PC-9 (cell line): ENCODE measurements around the gene TANC1. TPM values are rescaled to one million over a fixed set of nuclear protein-coding genes. Genes with fewer than 3 reads are reported as not detected.

ENCODE experiments used
- BruUV-seq: library from RNA; stranded (reverse); fragments of 400-500 nt; replicated peaks from 2 replicates; lab custom pipeline; 2021; lab: Mats Ljungman, UMichigan
- CTCF ChIA-PET: fragments of 300-600 bp; sonication (Branson Sonifier 250); formaldehyde crosslinking; loops from one replicate; lab custom pipeline; 2022; ENCODE audit warnings: antibody characterized with exemption; lab: Charles Lee
- POLR2A ChIA-PET: fragments of 300-600 bp; sonication (Branson Sonifier 250); formaldehyde crosslinking; loops from one replicate; lab custom pipeline; 2022; ENCODE audit warnings: antibody characterized with exemption; ENCODE audit not compliant: unreplicated experiment; lab: Charles Lee
- DNase-seq, 2 experiments: peaks; one replicate each; pipeline versions ENCODE4 v3.0.0 to v3.0.0-alpha.2; 2015 to 2022; ENCODE audit warnings: mixed read lengths in 1 of 2
- H2AFZ ChIP-seq: fragments of 200-600 bp; sonication (generic); 2 replicates; pipeline ENCODE4 v1.8.1; 2017; ENCODE audit warnings: antibody characterized with exemption
- H3F3A ChIP-seq: fragments of 200-600 bp; sonication (generic); 2 replicates; pipeline ENCODE4 v1.8.1; 2017; ENCODE audit warnings: antibody characterized with exemption, mild to moderate bottlenecking, low read depth; ENCODE audit not compliant: insufficient read depth
- H3K27ac ChIP-seq: fragments of 200-600 bp; sonication (generic); 2 replicates; pipeline ENCODE4 v1.6.1; 2016; ENCODE audit warnings: mixed run types
- H3K27me3 ChIP-seq: fragments of 200-600 bp; sonication (generic); 2 replicates; pipeline ENCODE4 v1.6.1; 2016; ENCODE audit warnings: low read depth, mixed run types; ENCODE audit not compliant: insufficient read depth
- H3K36me3 ChIP-seq: fragments of 200-600 bp; sonication (generic); 2 replicates; pipeline ENCODE4 v1.6.1; 2016; ENCODE audit warnings: low read depth, mixed run types
- H3K4me1 ChIP-seq: fragments of 200-600 bp; sonication (generic); replicated peaks from 2 replicates; pipeline ENCODE4 v1.6.1; 2016; ENCODE audit warnings: mixed run types; ENCODE audit not compliant: insufficient read depth
- H3K4me2 ChIP-seq: fragments of 200-600 bp; sonication (generic); 2 replicates; pipeline ENCODE4 v1.6.1; 2017; ENCODE audit warnings: mixed run types
- H3K4me3 ChIP-seq: fragments of 200-600 bp; sonication (generic); 2 replicates; pipeline ENCODE4 v1.6.1; 2016; ENCODE audit warnings: mixed run types
- H3K79me2 ChIP-seq: fragments of 200-600 bp; sonication (generic); 2 replicates; pipeline ENCODE4 v1.6.1; 2017; ENCODE audit warnings: low read depth, mixed run types
- H3K9me2 ChIP-seq: fragments of 200-600 bp; sonication (generic); 2 replicates; pipeline ENCODE4 v1.8.1; 2017; ENCODE audit warnings: mild to moderate bottlenecking; ENCODE audit not compliant: insufficient read depth
- H3K9me3 ChIP-seq: fragments of 200-600 bp; sonication (generic); 2 replicates; pipeline ENCODE4 v1.8.1; 2016; ENCODE audit warnings: low read depth; ENCODE audit not compliant: insufficient read depth
- H4K20me1 ChIP-seq: fragments of 200-600 bp; sonication (generic); 2 replicates; pipeline ENCODE4 v1.8.1; 2017; ENCODE audit not compliant: insufficient read depth
- EZH2 ChIP-seq: fragments of 200-600 bp; sonication (generic); IDR thresholded peaks from 2 replicates; pipeline ENCODE4 v1.8.0; 2017; ENCODE audit warnings: antibody characterized with exemption, low read depth
- intact Hi-C: fragments of 100-400 bp; cut with micrococcal nuclease; formaldehyde crosslinking; loops from one replicate; pipeline ENCODE4 v1.10.0; 2022; ENCODE audit not compliant: unreplicated experiment
- total RNA-seq: library from RNA; stranded (reverse); gene quantifications from 2 replicates; pipeline ENCODE4 v1.2.3, GENCODE V29; 2021
- TF ChIP-seq, protein P1 (sequence below): fragments of 200-600 bp; sonication (generic); conservative IDR thresholded peaks from 2 replicates; pipeline ENCODE4 v1.6.1; 2017; ENCODE audit warnings: mixed run types, antibody characterized with exemption, mild to moderate bottlenecking, moderate library complexity

Gene TANC1
- total RNA-seq, 1 experiment from 2014 or later: 26.0 TPM

DNA sequence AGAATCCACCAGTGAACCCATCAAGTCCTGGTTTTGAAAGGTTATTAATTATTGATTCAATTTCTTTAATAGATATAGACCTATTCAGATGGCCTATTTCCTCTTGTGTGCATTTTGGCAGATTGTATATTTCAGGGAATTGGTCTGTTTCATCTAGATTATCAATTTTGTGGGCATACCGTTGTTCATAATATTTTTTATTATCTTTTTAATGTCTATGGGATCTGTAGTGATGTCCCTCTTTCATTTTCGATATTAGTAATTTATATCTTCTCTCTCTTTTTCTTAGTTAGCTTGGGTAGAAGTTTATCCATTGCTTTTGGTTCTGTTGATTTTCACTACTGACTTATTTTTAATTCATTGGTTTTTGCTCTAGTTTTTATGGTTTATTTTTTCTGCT lies 39.9 kb upstream of the TANC1 start:
- intact Hi-C loops: no loop called here
- CTCF ChIA-PET: no interaction called here
- no peaks in the 10 kb centered on the region for H3K79me2 ChIP-seq
- POLR2A ChIA-PET: no interaction called here
- H3F3A ChIP-seq: peaks cover 9% of the 10 kb centered on the region; the same call in 1 of the 2 replicates
- no peaks in the 10 kb centered on the region for H3K9me3 ChIP-seq
- H3K36me3 ChIP-seq: no peaks in the 10 kb centered on the region
- H3K27me3 ChIP-seq: no peaks in the 10 kb centered on the region
- H3K4me1 ChIP-seq: peaks cover 30% of the 10 kb centered on the region
- BruUV-seq: no TSS peak
- DNase-seq: no peak
- no peaks in the 10 kb centered on the region for H4K20me1 ChIP-seq
- no peak overlapping the region for H2AFZ ChIP-seq
- TF ChIP-seq EZH2: no peak
- TF ChIP-seq, protein P1, sequence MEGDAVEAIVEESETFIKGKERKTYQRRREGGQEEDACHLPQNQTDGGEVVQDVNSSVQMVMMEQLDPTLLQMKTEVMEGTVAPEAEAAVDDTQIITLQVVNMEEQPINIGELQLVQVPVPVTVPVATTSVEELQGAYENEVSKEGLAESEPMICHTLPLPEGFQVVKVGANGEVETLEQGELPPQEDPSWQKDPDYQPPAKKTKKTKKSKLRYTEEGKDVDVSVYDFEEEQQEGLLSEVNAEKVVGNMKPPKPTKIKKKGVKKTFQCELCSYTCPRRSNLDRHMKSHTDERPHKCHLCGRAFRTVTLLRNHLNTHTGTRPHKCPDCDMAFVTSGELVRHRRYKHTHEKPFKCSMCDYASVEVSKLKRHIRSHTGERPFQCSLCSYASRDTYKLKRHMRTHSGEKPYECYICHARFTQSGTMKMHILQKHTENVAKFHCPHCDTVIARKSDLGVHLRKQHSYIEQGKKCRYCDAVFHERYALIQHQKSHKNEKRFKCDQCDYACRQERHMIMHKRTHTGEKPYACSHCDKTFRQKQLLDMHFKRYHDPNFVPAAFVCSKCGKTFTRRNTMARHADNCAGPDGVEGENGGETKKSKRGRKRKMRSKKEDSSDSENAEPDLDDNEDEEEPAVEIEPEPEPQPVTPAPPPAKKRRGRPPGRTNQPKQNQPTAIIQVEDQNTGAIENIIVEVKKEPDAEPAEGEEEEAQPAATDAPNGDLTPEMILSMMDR: no peak
- H3K9me2 ChIP-seq: no peaks in the 10 kb centered on the region
- no peak overlapping the region for H3K4me2 ChIP-seq
- no peak overlapping the region for H3K4me3 ChIP-seq
- H3K27ac ChIP-seq: no peak overlapping the region

DNA sequence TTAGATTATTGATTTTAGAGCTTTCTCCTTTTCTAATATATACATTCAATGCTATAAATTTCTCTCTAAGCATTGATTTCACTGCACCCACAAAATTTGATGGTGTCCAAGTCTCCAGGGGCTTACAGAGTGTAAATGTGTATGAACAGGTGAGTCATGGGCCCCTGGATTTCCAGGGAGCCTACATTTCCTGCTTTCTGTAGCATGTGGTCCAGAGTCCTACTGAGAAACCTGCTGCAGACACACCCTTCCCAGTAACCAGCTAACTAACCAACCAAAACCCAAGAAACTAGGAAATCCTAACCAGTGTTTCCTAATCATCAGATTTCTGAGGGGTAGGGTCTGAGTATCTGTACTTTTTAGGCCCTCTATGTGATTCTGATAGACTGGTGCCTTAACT lies 39.5 kb upstream of the TANC1 start:
- H3K4me2 ChIP-seq: no peak overlapping the region
- H3K4me1 ChIP-seq: peaks cover 28% of the 10 kb centered on the region
- TF ChIP-seq, protein P1: no peak
- TF ChIP-seq EZH2: no peak
- H3K4me3 ChIP-seq: no peak overlapping the region
- no peaks in the 10 kb centered on the region for H3K27me3 ChIP-seq
- DNase-seq: peak in 1 of 2 experiments; percentile 36
- ChIA-PET CTCF (no interaction called here), POLR2A (interaction anchor here (0.6 kb wide), 1 partner anchor 263 kb away, joined by 3 read pairs; no protein-coding TSS in a partner anchor)
- no TSS peak for BruUV-seq
- H3K9me3 ChIP-seq: no peaks in the 10 kb centered on the region
- H3K36me3 ChIP-seq: no peaks in the 10 kb centered on the region
- H3K79me2 ChIP-seq: no peaks in the 10 kb centered on the region
- no peaks in the 10 kb centered on the region for H4K20me1 ChIP-seq
- intact Hi-C loops: no loop called here
- H3F3A ChIP-seq: peaks cover 9% of the 10 kb centered on the region; the same call in 1 of the 2 replicates
- H3K9me2 ChIP-seq: no peaks in the 10 kb centered on the region
- no peak overlapping the region for H2AFZ ChIP-seq
- no peak overlapping the region for H3K27ac ChIP-seq

DNA sequence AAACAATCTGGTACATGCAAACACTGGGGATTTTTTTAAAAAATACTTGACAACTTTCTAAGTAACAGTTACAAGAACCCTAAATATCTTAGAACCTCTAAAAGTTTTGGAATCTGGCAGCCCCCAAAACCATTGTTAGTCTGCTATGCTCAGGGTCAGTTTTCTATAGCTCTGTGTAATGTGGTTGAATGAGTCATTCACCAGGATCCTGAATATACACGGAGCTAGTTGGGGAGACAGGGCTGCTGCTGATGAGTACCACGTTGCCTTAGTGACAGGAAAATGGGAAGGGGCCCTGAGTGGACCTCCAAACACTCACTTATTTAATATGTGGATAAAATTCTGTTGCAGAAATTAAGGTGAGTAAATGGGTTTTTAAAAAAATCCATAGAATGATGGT lies 36.9 kb upstream of the TANC1 start:
- H3K36me3 ChIP-seq: no peaks in the 10 kb centered on the region
- DNase-seq: no peak
- H3K4me1 ChIP-seq: peaks cover 22% of the 10 kb centered on the region
- H2AFZ ChIP-seq: no peak overlapping the region
- TF ChIP-seq EZH2: no peak
- TF ChIP-seq, protein P1: no peak
- no TSS peak for BruUV-seq
- no peaks in the 10 kb centered on the region for H3K9me3 ChIP-seq
- no peaks in the 10 kb centered on the region for H3K9me2 ChIP-seq
- no peaks in the 10 kb centered on the region for H4K20me1 ChIP-seq
- no peaks in the 10 kb centered on the region for H3K79me2 ChIP-seq
- H3K4me3 ChIP-seq: no peak overlapping the region
- intact Hi-C loops: loop anchor here (5.0 kb wide), 1 partner anchor 36 kb away; the partner anchor contains the start of gene TANC1
- H3K27me3 ChIP-seq: no peaks in the 10 kb centered on the region
- H3K4me2 ChIP-seq: no peak overlapping the region
- ChIA-PET CTCF (no interaction called here), POLR2A (no interaction called here)
- H3F3A ChIP-seq: peaks cover 3% of the 10 kb centered on the region; the same call in 1 of the 2 replicates
- H3K27ac ChIP-seq: no peak overlapping the region
